B cell (primary cell): ENCODE data around the gene CCDC85C. TPM values are rescaled to one million over a fixed set of nuclear protein-coding genes. Genes with fewer than 3 reads are reported as not detected.

ENCODE experiments used
- ATAC-seq: fragments of 200-7000 bp; cut with Tn5 transposase; one replicate; pipeline ENCODE4 v1.10.0; 2021; ENCODE audit warnings: low read depth, mild to moderate bottlenecking, moderate number of reproducible peaks, moderate library complexity
- CTCF ChIA-PET: fragments of 350-600 bp; sonication (Branson Sonifier 250); formaldehyde crosslinking; loops from one replicate; lab custom pipeline; 2021; ENCODE audit warnings: antibody characterized with exemption, inconsistent platforms; lab: Charles Lee
- POLR2A ChIA-PET: fragments of 350-600 bp; sonication (Branson Sonifier 250); formaldehyde crosslinking; loops from one replicate; lab custom pipeline; 2021; ENCODE audit warnings: antibody characterized with exemption; lab: Charles Lee
- DNase-seq: peaks from one replicate; pipeline ENCODE4 v3.0.0; 2013
- H2AFZ ChIP-seq: 2 replicates; pipeline ENCODE4 v1.6.1; 2012; ENCODE audit warnings: mild to moderate bottlenecking, low read depth, low read length; ENCODE audit not compliant: insufficient read depth, poor library complexity, severe bottlenecking
- H3K27ac ChIP-seq, 2 donors: 1 replicate in 1 of 2; 2 replicates in 1 of 2; pipeline ENCODE4 v1.5.1; 2012 to 2013; ENCODE audit warnings: low read length in 2 of 2, mild to moderate bottlenecking in 2 of 2, moderate library complexity in 1 of 2
- H3K27me3 ChIP-seq, 4 experiments: fragments of 200-600 bp in 1 of 4; sonication (generic) in 1 of 4; replicated peaks in 1 of 4; 1 replicate in 2 of 4; 2 replicates in 2 of 4; pipeline versions ENCODE4 v1.6.1 to v1.7.0; 2013 to 2016; ENCODE audit warnings: low read length in 3 of 4, mild to moderate bottlenecking in 2 of 4, mixed read lengths in 1 of 4, moderate library complexity in 1 of 4; ENCODE audit not compliant: insufficient read depth in 4 of 4, control insufficient read depth in 3 of 4; ENCODE audit errors: control extremely low read depth in 1 of 4
- H3K36me3 ChIP-seq, 2 experiments: replicated peaks in 1 of 2; 1 replicate in 1 of 2; 2 replicates in 1 of 2; pipeline versions ENCODE4 v1.6.1 to v1.7.1; 2013; ENCODE audit warnings: low read length in 1 of 2; ENCODE audit not compliant: insufficient read depth in 2 of 2, control insufficient read depth in 1 of 2; ENCODE audit errors: control extremely low read depth in 1 of 2, extremely low read depth in 1 of 2
- H3K4me1 ChIP-seq, 2 donors: fragments of 200-600 bp in 1 of 2; sonication (generic) in 1 of 2; 1 replicate in 1 of 2; 2 replicates in 1 of 2; pipeline versions ENCODE4 v1.5.1 to v1.6.1; 2013 to 2017; ENCODE audit warnings: low read length in 2 of 2; ENCODE audit not compliant: control insufficient read depth in 2 of 2, insufficient read depth in 2 of 2
- H3K4me2 ChIP-seq: replicated peaks from 2 replicates; pipeline ENCODE3; 2012; ENCODE audit warnings: mild to moderate bottlenecking, low read depth, low read length; ENCODE audit not compliant: poor library complexity, severe bottlenecking
- H3K4me3 ChIP-seq, 5 experiments: fragments of 200-600 bp in 1 of 5; sonication (generic) in 1 of 5; 1 replicate in 3 of 5; 2 replicates in 2 of 5; pipeline versions ENCODE4 v1.5.1 to v1.7.0; 2011 to 2016; ENCODE audit warnings: low read length in 4 of 5, mild to moderate bottlenecking in 4 of 5, low read depth in 2 of 5, control low read depth in 1 of 5, moderate library complexity in 1 of 5; ENCODE audit not compliant: insufficient read depth in 1 of 5; ENCODE audit errors: control extremely low read depth in 1 of 5, extremely low read depth in 1 of 5
- H3K79me2 ChIP-seq: fragments of 200-600 bp; sonication (generic); one replicate; pipeline ENCODE4 v1.6.0; 2016; ENCODE audit warnings: low read length; ENCODE audit not compliant: control insufficient read depth, insufficient read depth
- H3K9ac ChIP-seq: fragments of 200-600 bp; sonication (generic); 2 replicates; pipeline ENCODE4 v1.6.1; 2017; ENCODE audit warnings: mild to moderate bottlenecking, low read length, moderate library complexity
- H3K9me3 ChIP-seq, 3 donors: one replicate each; pipeline versions ENCODE4 v1.6.1 to v1.7.1; 2013; ENCODE audit warnings: low read length in 2 of 3; ENCODE audit not compliant: control insufficient read depth in 2 of 3, insufficient read depth in 1 of 3; ENCODE audit errors: control extremely low read depth in 1 of 3
- H4K20me1 ChIP-seq: 2 replicates; pipeline ENCODE4 v1.6.0; 2012; ENCODE audit warnings: mild to moderate bottlenecking, low read length; ENCODE audit not compliant: insufficient read depth, control insufficient read depth, poor library complexity, severe bottlenecking
- H3K27ac Mint-ChIP-seq: one replicate; pipeline ENCODE4 v1.8.0; 2021; ENCODE audit warnings: mixed read lengths
- H3K27me3 Mint-ChIP-seq: one replicate; pipeline ENCODE4 v1.8.0; 2021; ENCODE audit warnings: mixed read lengths
- H3K4me1 Mint-ChIP-seq: one replicate; pipeline ENCODE4 v1.8.0; 2021; ENCODE audit warnings: mixed read lengths
- H3K4me3 Mint-ChIP-seq: one replicate; pipeline ENCODE4 v1.8.0; 2021; ENCODE audit warnings: mixed read lengths
- H3K9me3 Mint-ChIP-seq: one replicate; pipeline ENCODE4 v1.8.0; 2022; ENCODE audit warnings: mixed read lengths; ENCODE audit not compliant: insufficient read depth
- CTCF ChIP-seq: fragments of 200-600 bp; IDR thresholded peaks from one replicate; pipeline ENCODE4 v1.8.0; 2022; ENCODE audit warnings: antibody characterized with exemption, mild to moderate bottlenecking
- EZH2 ChIP-seq: IDR thresholded peaks from 2 replicates; pipeline ENCODE4 v1.6.1; 2012; ENCODE audit warnings: borderline replicate concordance, low read depth, mild to moderate bottlenecking, moderate library complexity, low read length; ENCODE audit not compliant: insufficient read depth, poor library complexity, severe bottlenecking
- WGBS: methylation state at CpG from one replicate; pipeline ENCODE4 v1.1.5; 2013; ENCODE audit warnings: missing lambda C conversion rate; ENCODE audit not compliant: insufficient coverage; 5-methylcytosine and 5-hydroxymethylcytosine counted together
- intact Hi-C: fragments of 100-400 bp; cut with micrococcal nuclease; formaldehyde crosslinking; loops from one replicate; pipeline ENCODE4 v1.10.0; 2022
- polyA plus RNA-seq: library from polyadenylated mRNA; depleted of rRNA; stranded (reverse); fragments of >200 nt; gene quantifications from 2 replicates; pipeline ENCODE4 v1.2.3, GENCODE V29; 2012
- total RNA-seq, 2 donors: library from RNA; stranded (reverse); fragments of 120-200 nt in 1 of 2; gene quantifications; 1 replicate in 1 of 2; 2 replicates in 1 of 2; pipeline versions ENCODE4 v1.2.3 to v1.2.4, GENCODE V29; 2013 to 2022

Gene CCDC85C
- total and polyA plus RNA-seq, 2 donors (not counting 1 experiment from before 2014, with no cell fraction given) = 0.52 to 2.7 TPM

GRCh38 chr14:99589031-99589441 is 15.0 kb downstream of the CCDC85C start:
- H3K9me3 Mint-ChIP-seq = no peaks in the 10 kb centered on the region
- no peak overlapping the region for H3K27ac Mint-ChIP-seq
- H3K79me2 ChIP-seq = no peaks in the 10 kb centered on the region
- H3K4me3 Mint-ChIP-seq = no peak overlapping the region
- DNase-seq (no peak), ATAC-seq (no peak)
- CTCF ChIA-PET = no interaction called here
- H3K4me1 Mint-ChIP-seq = no peaks in the 10 kb centered on the region
- WGBS = 52% methylated on average over 17 of the region's 18 CpGs
- H3K4me3 ChIP-seq = no peak overlapping the region
- H3K27me3 ChIP-seq = no peaks in the 10 kb centered on the region
- H3K9ac ChIP-seq = no peak overlapping the region
- peaks cover 6% of the 10 kb centered on the region for H3K27me3 Mint-ChIP-seq
- H3K4me2 ChIP-seq = no peak overlapping the region
- H4K20me1 ChIP-seq = no peaks in the 10 kb centered on the region
- no peak for TF ChIP-seq EZH2
- TF ChIP-seq CTCF = no peak
- H3K27ac ChIP-seq = no peak overlapping the region
- no peaks in the 10 kb centered on the region for H3K36me3 ChIP-seq
- intact Hi-C loops = no loop called here
- POLR2A ChIA-PET = no interaction called here
- no peaks in the 10 kb centered on the region for H3K9me3 ChIP-seq
- no peak overlapping the region for H2AFZ ChIP-seq
- no peaks in the 10 kb centered on the region for H3K4me1 ChIP-seq

GRCh38 chr14:99587460-99588278 is 16.3 kb downstream of the CCDC85C start:
- no peak overlapping the region for H3K27ac Mint-ChIP-seq

More at GRCh38 chr14:99587460-99588278, 16.3 kb downstream of the CCDC85C start:
- Histone ChIP-seq H3K9ac (no peak overlapping the region), H4K20me1 (no peaks in the 10 kb centered on the region), H3K9me3 (no peaks in the 10 kb centered on the region), H3K36me3 (no peaks in the 10 kb centered on the region), H3K27ac (no peak overlapping the region), H2AFZ (no peak overlapping the region), H3K4me3 (no peak overlapping the region), H3K4me1 (no peaks in the 10 kb centered on the region), H3K27me3 (no peaks in the 10 kb centered on the region), H3K79me2 (no peaks in the 10 kb centered on the region), H3K4me2 (no peak overlapping the region)
- Mint-ChIP-seq H3K9me3 (no peaks in the 10 kb centered on the region), H3K4me1 (no peaks in the 10 kb centered on the region), H3K27me3 (peaks cover 6% of the 10 kb centered on the region), H3K4me3 (no peak overlapping the region)
- no peak for DNase-seq
- ChIA-PET POLR2A (no interaction called here), CTCF (no interaction called here)
- intact Hi-C loops = no loop called here
- 92% methylated on average over 18 of the region's 18 CpGs for WGBS
- TF ChIP-seq CTCF = no peak
- TF ChIP-seq EZH2 = no peak
- ATAC-seq = no peak
